SK-N-SH (cell line): ENCODE data around the gene CASZ1. TPM values are rescaled to one million over a fixed set of nuclear protein-coding genes. Genes with fewer than 3 reads are reported as not detected.

ENCODE experiments used
- CTCF ChIA-PET: fragments of 300-600, 350-600 bp; formaldehyde crosslinking; extraction: SDS; loops from one replicate; lab custom pipeline; 2021; lab: Yijun Ruan, JAX
- POLR2A ChIA-PET: fragments of 350-600 bp; sonication (Branson Sonifier 250); formaldehyde crosslinking; extraction: SDS; loops from one replicate; lab custom pipeline; 2020; ENCODE audit warnings: antibody characterized with exemption, inconsistent platforms; lab: Yijun Ruan, JAX
- DNase-seq: peaks from one replicate; pipeline ENCODE4 v3.0.0; 2012
- H2AFZ ChIP-seq: fragments of 200-600 bp; sonication (generic); 2 replicates; pipeline ENCODE4 v1.8.1; 2016; ENCODE audit warnings: antibody characterized with exemption, mild to moderate bottlenecking, low read depth
- H3F3A ChIP-seq: fragments of 200-600 bp; sonication (generic); replicated peaks from 2 replicates; pipeline ENCODE3; 2016; ENCODE audit warnings: antibody characterized with exemption, mild to moderate bottlenecking; ENCODE audit not compliant: insufficient read depth
- H3K27ac ChIP-seq, 2 experiments: fragments of 200-500 bp in 1 of 2; fragments of 200-600 bp in 1 of 2; sonication (Bioruptor generic) in 1 of 2; sonication (generic), shearing (Covaris generic) in 1 of 2; 2 replicates each; pipeline versions ENCODE4 v1.5.1 to v1.6.1; 2014 to 2016; ENCODE audit warnings: low read depth in 2 of 2, inconsistent platforms in 1 of 2, low read length in 1 of 2, mild to moderate bottlenecking in 1 of 2, mixed read lengths in 1 of 2
- H3K27me3 ChIP-seq: fragments of 200-600 bp; sonication (generic), shearing (Covaris generic); 2 replicates; pipeline ENCODE4 v1.6.1; 2016; ENCODE audit warnings: mixed run types; ENCODE audit not compliant: insufficient read depth
- H3K36me3 ChIP-seq, 2 experiments: fragments of 200-500 bp in 1 of 2; fragments of 200-600 bp in 1 of 2; sonication (Bioruptor generic) in 1 of 2; sonication (generic) in 1 of 2; replicated peaks in 1 of 2; 2 replicates each; pipeline versions ENCODE3 to v1.5.1; 2014 to 2016; ENCODE audit warnings: low read length in 1 of 2, mild to moderate bottlenecking in 1 of 2; ENCODE audit not compliant: insufficient read depth in 2 of 2, control insufficient read depth in 1 of 2
- H3K4me1 ChIP-seq, 2 experiments: fragments of 200-500 bp in 1 of 2; fragments of 200-600 bp in 1 of 2; sonication (Bioruptor generic) in 1 of 2; sonication (generic), shearing (Covaris generic) in 1 of 2; 2 replicates each; pipeline versions ENCODE4 v1.5.1 to v1.6.1; 2014 to 2016; ENCODE audit warnings: low read depth in 1 of 2, low read length in 1 of 2, mixed run types in 1 of 2; ENCODE audit not compliant: insufficient read depth in 2 of 2, control insufficient read depth in 1 of 2
- H3K4me2 ChIP-seq: fragments of 200-600 bp; sonication (generic), shearing (Covaris generic); 2 replicates; pipeline ENCODE4 v1.6.1; 2017; ENCODE audit warnings: mixed run types
- H3K4me3 ChIP-seq, 2 experiments: fragments of 200-500 bp in 1 of 2; fragments of 200-600 bp in 1 of 2; sonication (Bioruptor generic) in 1 of 2; sonication (generic), shearing (Covaris generic) in 1 of 2; 2 replicates each; pipeline versions ENCODE4 v1.5.1 to v1.8.1; 2014 to 2016; ENCODE audit warnings: low read depth in 2 of 2, inconsistent platforms in 1 of 2, low read length in 1 of 2, mild to moderate bottlenecking in 1 of 2, mixed read lengths in 1 of 2, moderate library complexity in 1 of 2
- H3K79me2 ChIP-seq: fragments of 200-600 bp; sonication (generic); 2 replicates; pipeline ENCODE4 v1.8.1; 2017; ENCODE audit warnings: mild to moderate bottlenecking; ENCODE audit not compliant: insufficient read depth
- H3K9ac ChIP-seq: fragments of 200-600 bp; sonication (generic); 2 replicates; pipeline ENCODE4 v1.6.1; 2017; ENCODE audit warnings: mixed run types
- H3K9me2 ChIP-seq: fragments of 200-600 bp; sonication (generic); 2 replicates; pipeline ENCODE4 v1.6.1; 2017; ENCODE audit warnings: mixed run types
- H3K9me3 ChIP-seq: fragments of 200-600 bp; sonication (generic); 2 replicates; pipeline ENCODE4 v1.6.1; 2017; ENCODE audit warnings: mixed run types, mild to moderate bottlenecking, moderate library complexity
- H4K20me1 ChIP-seq: fragments of 200-600 bp; sonication (generic); 2 replicates; pipeline ENCODE4 v1.6.1; 2017; ENCODE audit warnings: mild to moderate bottlenecking, mixed run types; ENCODE audit not compliant: insufficient read depth
- CHD2 ChIP-seq: fragments of 150-350 bp; IDR thresholded peaks from 2 replicates; pipeline ENCODE4 v1.6.1; 2018; ENCODE audit warnings: low read length; ENCODE audit not compliant: partially characterized antibody
- ELF1 ChIP-seq: IDR thresholded peaks from 2 replicates; pipeline ENCODE4 v1.4.0; 2012
- EP300 ChIP-seq, 2 experiments: IDR thresholded peaks; 2 replicates each; pipeline versions ENCODE4 v1.4.0 to v1.6.1; 2012; ENCODE audit warnings: borderline replicate concordance in 1 of 2, low read depth in 1 of 2, low read length in 1 of 2
- FOXM1 ChIP-seq: IDR thresholded peaks from 2 replicates; pipeline ENCODE4 v1.4.0; 2012; ENCODE audit warnings: low read depth, mild to moderate bottlenecking
- GABPA ChIP-seq: IDR thresholded peaks from 2 replicates; pipeline ENCODE4 v1.4.0; 2012; ENCODE audit warnings: low read depth, mild to moderate bottlenecking
- GATA2 ChIP-seq: sonication (generic); formaldehyde crosslinking; IDR thresholded peaks from 2 replicates; pipeline ENCODE4 v1.5.0; 2020; ENCODE audit warnings: mild to moderate bottlenecking, missing genetic modification reagents
- MAX ChIP-seq: IDR thresholded peaks from 2 replicates; pipeline ENCODE4 v1.4.0; 2012; ENCODE audit warnings: low read depth
- MXI1 ChIP-seq: IDR thresholded peaks from 2 replicates; pipeline ENCODE4 v1.6.1; 2012; ENCODE audit warnings: mild to moderate bottlenecking, low read depth, low read length, improper control_type of control experiment
- NRF1 ChIP-seq: IDR thresholded peaks from 2 replicates; pipeline ENCODE4 v1.6.1; 2012; ENCODE audit warnings: low read depth, mild to moderate bottlenecking, low read length
- RCOR1 ChIP-seq: fragments of 150-350 bp; IDR thresholded peaks from 2 replicates; pipeline ENCODE4 v1.6.1; 2017; ENCODE audit warnings: antibody characterized with exemption, low read length
- WGBS: methylation state at CpG from one replicate; pipeline ENCODE4 v1.1.6; 2017; ENCODE audit warnings: low lambda C conversion rate; 5-methylcytosine and 5-hydroxymethylcytosine counted together
- polyA plus RNA-seq, 3 experiments: library from polyadenylated mRNA; depleted of rRNA; stranded (reverse); fragments of >200 nt; gene quantifications; 2 replicates each; pipeline ENCODE4 v1.2.3, GENCODE V29; 2012
- TF ChIP-seq, protein P1 (sequence below): fragments of 150-350 bp; IDR thresholded peaks from 2 replicates; pipeline ENCODE4 v1.6.1; 2016; ENCODE audit warnings: mild to moderate bottlenecking, low read depth, low read length
- TF ChIP-seq, protein P2 (sequence below): IDR thresholded peaks from 2 replicates; pipeline ENCODE4 v1.6.1; 2012; ENCODE audit warnings: mild to moderate bottlenecking, low read depth, low read length, moderate library complexity

The CASZ1 gene
- polyA plus RNA-seq, 1 of the 3 experiments (the other 2 are of a cell fraction) = 0.51 TPM

GRCh38 chr1:10709646-10710045 lies 86.8 kb downstream of the CASZ1 start:
- H3K4me3 ChIP-seq = no peak overlapping the region
- no peak overlapping the region for H3K4me2 ChIP-seq
- POLR2A ChIA-PET = no interaction called here
- 92% methylated on average over 19 of the region's 19 CpGs for WGBS
- no peaks in the 10 kb centered on the region for H3K36me3 ChIP-seq
- CTCF ChIA-PET = no interaction called here
- TF ChIP-seq MAX = no peak
- no peaks in the 10 kb centered on the region for H3K9me3 ChIP-seq
- H3K4me1 ChIP-seq = no peaks in the 10 kb centered on the region; a peak in 1 of 4 replicates
- H3K27me3 ChIP-seq = no peaks in the 10 kb centered on the region
- DNase-seq = no peak
- no peak overlapping the region for H3K9ac ChIP-seq
- no peak overlapping the region for H3K27ac ChIP-seq
- H2AFZ ChIP-seq = no peak overlapping the region
- H3F3A ChIP-seq = no peaks in the 10 kb centered on the region
- H3K79me2 ChIP-seq = no peaks in the 10 kb centered on the region
- H4K20me1 ChIP-seq = no peaks in the 10 kb centered on the region
- no peaks in the 10 kb centered on the region for H3K9me2 ChIP-seq

- no peaks in the 10 kb centered on the region for H3K9me2 ChIP-seq
- H3K36me3 ChIP-seq = no peaks in the 10 kb centered on the region
- POLR2A ChIA-PET = no interaction called here
- TF ChIP-seq, protein P1, sequence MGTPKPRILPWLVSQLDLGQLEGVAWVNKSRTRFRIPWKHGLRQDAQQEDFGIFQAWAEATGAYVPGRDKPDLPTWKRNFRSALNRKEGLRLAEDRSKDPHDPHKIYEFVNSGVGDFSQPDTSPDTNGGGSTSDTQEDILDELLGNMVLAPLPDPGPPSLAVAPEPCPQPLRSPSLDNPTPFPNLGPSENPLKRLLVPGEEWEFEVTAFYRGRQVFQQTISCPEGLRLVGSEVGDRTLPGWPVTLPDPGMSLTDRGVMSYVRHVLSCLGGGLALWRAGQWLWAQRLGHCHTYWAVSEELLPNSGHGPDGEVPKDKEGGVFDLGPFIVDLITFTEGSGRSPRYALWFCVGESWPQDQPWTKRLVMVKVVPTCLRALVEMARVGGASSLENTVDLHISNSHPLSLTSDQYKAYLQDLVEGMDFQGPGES = no peak
- TF ChIP-seq FOXM1 = no peak
- no peak for TF ChIP-seq NRF1
- TF ChIP-seq GABPA = no peak
- no peak for TF ChIP-seq EP300 (IDR thresholded peaks at IDR 0.05; ENCODE audit: borderline replicate concordance in 1 of 2, low read depth in 1 of 2, low read length in 1 of 2)
- TF ChIP-seq CHD2 = no peak
- TF ChIP-seq GATA2 = no peak
- TF ChIP-seq, protein P2, sequence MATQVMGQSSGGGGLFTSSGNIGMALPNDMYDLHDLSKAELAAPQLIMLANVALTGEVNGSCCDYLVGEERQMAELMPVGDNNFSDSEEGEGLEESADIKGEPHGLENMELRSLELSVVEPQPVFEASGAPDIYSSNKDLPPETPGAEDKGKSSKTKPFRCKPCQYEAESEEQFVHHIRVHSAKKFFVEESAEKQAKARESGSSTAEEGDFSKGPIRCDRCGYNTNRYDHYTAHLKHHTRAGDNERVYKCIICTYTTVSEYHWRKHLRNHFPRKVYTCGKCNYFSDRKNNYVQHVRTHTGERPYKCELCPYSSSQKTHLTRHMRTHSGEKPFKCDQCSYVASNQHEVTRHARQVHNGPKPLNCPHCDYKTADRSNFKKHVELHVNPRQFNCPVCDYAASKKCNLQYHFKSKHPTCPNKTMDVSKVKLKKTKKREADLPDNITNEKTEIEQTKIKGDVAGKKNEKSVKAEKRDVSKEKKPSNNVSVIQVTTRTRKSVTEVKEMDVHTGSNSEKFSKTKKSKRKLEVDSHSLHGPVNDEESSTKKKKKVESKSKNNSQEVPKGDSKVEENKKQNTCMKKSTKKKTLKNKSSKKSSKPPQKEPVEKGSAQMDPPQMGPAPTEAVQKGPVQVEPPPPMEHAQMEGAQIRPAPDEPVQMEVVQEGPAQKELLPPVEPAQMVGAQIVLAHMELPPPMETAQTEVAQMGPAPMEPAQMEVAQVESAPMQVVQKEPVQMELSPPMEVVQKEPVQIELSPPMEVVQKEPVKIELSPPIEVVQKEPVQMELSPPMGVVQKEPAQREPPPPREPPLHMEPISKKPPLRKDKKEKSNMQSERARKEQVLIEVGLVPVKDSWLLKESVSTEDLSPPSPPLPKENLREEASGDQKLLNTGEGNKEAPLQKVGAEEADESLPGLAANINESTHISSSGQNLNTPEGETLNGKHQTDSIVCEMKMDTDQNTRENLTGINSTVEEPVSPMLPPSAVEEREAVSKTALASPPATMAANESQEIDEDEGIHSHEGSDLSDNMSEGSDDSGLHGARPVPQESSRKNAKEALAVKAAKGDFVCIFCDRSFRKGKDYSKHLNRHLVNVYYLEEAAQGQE = no peak
- TF ChIP-seq MXI1 = no peak
- TF ChIP-seq ELF1 = no peak
- TF ChIP-seq RCOR1 = no peak
- TF ChIP-seq, all 33 proteins: peak for 0
- DNase-seq = no peak
- Histone ChIP-seq H3K27me3 (no peaks in the 10 kb centered on the region), H3K9me3 (no peaks in the 10 kb centered on the region), H3K9ac (no peak overlapping the region), H3K27ac (no peak overlapping the region), H3K79me2 (no peaks in the 10 kb centered on the region), H3K4me3 (no peak overlapping the region), H2AFZ (no peak overlapping the region), H3F3A (no peaks in the 10 kb centered on the region), H4K20me1 (no peaks in the 10 kb centered on the region), H3K4me1 (no peaks in the 10 kb centered on the region; a peak in 1 of 4 replicates), H3K4me2 (no peak overlapping the region)
- 89% methylated on average over 11 of the region's 16 CpGs for WGBS
- CTCF ChIA-PET = no interaction called here
These were observed 87.3 kb downstream of the CASZ1 start for GRCh38 chr1:10709165-10709564.
